HL-60 (cell line): ENCODE results near the gene MAMSTR.

Experiments used
- DNase-seq, 2 experiments: peaks; one replicate each; pipeline ENCODE4 v3.0.0-alpha.2; 2010 to 2020; ENCODE audit warnings: low read depth in 1 of 2, low spot score in 1 of 2
- H3K27ac ChIP-seq: fragments of 250-450 bp; sonication (Bioruptor Pico); replicated peaks from 2 replicates; pipeline ENCODE4 v1.5.1; 2020; ENCODE audit warnings: mild to moderate bottlenecking, moderate library complexity
- H3K27me3 ChIP-seq: fragments of 250-450 bp; sonication (Bioruptor Pico); 2 replicates; pipeline ENCODE4 v1.5.1; 2021; ENCODE audit warnings: mild to moderate bottlenecking, moderate library complexity; ENCODE audit not compliant: insufficient read depth, poor library complexity, severe bottlenecking
- H3K4me3 ChIP-seq: replicated peaks from 2 replicates; pipeline ENCODE4 v1.5.1; 2011; ENCODE audit warnings: mild to moderate bottlenecking, control low read depth, low read length; ENCODE audit not compliant: insufficient read depth
- CTCF ChIP-seq: IDR thresholded peaks from one replicate; pipeline ENCODE4 v1.5.1; 2011; ENCODE audit warnings: low read length, control low read depth, inconsistent platforms; ENCODE audit not compliant: insufficient read depth
- GABPA ChIP-seq: IDR thresholded peaks from 2 replicates; pipeline ENCODE4 v1.6.1; 2012; ENCODE audit warnings: low read depth
- POLR2AphosphoS5 ChIP-seq: IDR thresholded peaks from 2 replicates; pipeline ENCODE4 v1.6.1; 2012; ENCODE audit warnings: low read depth
- SPI1 ChIP-seq: IDR thresholded peaks from 2 replicates; pipeline ENCODE4 v1.6.1; 2012; ENCODE audit warnings: low read depth, mild to moderate bottlenecking, borderline replicate concordance
- TF ChIP-seq, protein P1 (sequence below): IDR thresholded peaks from 2 replicates; pipeline ENCODE4 v1.6.1; 2012; ENCODE audit warnings: low read depth; ENCODE audit not compliant: insufficient replicate concordance

MAMSTR gene

DNA sequence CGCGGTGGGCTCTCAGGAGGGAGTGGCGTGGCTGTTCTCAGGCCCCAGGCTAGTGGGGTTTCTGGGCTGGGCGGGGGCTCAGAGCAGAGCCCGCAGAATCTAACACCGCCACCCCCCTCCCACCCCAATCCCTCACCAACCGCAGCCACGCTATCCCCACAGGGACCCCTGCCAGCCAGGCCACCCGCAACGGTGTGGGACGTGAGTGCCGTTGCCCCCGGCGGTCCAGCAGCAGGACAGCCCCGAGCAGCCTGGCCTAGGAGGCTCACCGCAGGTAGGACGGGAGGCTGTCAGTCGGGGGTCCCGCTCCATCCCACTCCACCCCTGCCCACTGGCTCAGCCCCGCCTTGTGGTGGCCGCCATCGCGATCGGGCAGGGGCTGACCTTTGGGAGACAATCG, 46.5 kb downstream of the MAMSTR start, which contains the start of gene NTN5:
Gene NTN5 (minus strand): TSS at position 24 of the 400 bp plus-strand sequence. CDS start 2,031 bp downstream, outside the sequence.
- Histone ChIP-seq H3K27me3 (no peaks in the 10 kb centered on the region), H3K27ac (no peak within 1 kb of the TSS), H3K4me3 (no peak within 1 kb of the TSS)
- no peak for DNase-seq
- TF ChIP-seq POLR2AphosphoS5 (no peak), GABPA (no peak), CTCF (no peak), SPI1 (no peak)
- TF ChIP-seq, protein P1, sequence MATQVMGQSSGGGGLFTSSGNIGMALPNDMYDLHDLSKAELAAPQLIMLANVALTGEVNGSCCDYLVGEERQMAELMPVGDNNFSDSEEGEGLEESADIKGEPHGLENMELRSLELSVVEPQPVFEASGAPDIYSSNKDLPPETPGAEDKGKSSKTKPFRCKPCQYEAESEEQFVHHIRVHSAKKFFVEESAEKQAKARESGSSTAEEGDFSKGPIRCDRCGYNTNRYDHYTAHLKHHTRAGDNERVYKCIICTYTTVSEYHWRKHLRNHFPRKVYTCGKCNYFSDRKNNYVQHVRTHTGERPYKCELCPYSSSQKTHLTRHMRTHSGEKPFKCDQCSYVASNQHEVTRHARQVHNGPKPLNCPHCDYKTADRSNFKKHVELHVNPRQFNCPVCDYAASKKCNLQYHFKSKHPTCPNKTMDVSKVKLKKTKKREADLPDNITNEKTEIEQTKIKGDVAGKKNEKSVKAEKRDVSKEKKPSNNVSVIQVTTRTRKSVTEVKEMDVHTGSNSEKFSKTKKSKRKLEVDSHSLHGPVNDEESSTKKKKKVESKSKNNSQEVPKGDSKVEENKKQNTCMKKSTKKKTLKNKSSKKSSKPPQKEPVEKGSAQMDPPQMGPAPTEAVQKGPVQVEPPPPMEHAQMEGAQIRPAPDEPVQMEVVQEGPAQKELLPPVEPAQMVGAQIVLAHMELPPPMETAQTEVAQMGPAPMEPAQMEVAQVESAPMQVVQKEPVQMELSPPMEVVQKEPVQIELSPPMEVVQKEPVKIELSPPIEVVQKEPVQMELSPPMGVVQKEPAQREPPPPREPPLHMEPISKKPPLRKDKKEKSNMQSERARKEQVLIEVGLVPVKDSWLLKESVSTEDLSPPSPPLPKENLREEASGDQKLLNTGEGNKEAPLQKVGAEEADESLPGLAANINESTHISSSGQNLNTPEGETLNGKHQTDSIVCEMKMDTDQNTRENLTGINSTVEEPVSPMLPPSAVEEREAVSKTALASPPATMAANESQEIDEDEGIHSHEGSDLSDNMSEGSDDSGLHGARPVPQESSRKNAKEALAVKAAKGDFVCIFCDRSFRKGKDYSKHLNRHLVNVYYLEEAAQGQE, result no peak

DNA sequence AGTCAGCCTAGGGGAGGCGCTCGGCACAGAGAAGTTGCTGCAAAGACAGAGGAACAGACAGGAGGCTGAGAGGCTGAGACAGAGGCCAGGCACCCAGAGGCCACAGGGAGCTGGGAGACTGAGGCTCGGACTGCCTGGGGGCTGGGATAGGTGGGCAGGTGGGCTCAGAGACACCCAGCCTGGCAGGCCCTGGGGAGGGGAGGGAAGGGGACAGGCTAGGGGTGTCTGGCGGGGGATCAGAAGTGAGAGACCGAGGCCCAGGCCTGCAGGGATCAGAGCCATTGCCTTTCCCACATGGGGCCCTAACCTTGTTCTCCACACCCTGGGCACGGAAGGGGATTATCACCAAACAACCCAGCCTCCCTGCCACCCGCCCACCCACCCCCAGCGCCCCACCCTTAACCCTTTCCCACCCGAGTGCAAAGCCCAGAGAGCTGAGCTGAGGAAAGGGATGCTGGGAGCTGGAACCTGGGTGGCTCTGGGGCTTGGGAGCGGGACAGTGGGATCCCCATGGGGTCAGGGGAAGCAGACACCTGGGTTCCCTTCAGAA, 48.0 kb downstream of the MAMSTR start:
- H3K4me3 ChIP-seq, result no peak overlapping the region
- H3K27ac ChIP-seq, result no peak overlapping the region
- no peaks in the 10 kb centered on the region for H3K27me3 ChIP-seq
- no peak for TF ChIP-seq SPI1
- no peak for TF ChIP-seq CTCF
- TF ChIP-seq POLR2AphosphoS5, result no peak
- TF ChIP-seq, protein P1, result no peak
- TF ChIP-seq GABPA, result no peak
- DNase-seq, result no peak

DNA sequence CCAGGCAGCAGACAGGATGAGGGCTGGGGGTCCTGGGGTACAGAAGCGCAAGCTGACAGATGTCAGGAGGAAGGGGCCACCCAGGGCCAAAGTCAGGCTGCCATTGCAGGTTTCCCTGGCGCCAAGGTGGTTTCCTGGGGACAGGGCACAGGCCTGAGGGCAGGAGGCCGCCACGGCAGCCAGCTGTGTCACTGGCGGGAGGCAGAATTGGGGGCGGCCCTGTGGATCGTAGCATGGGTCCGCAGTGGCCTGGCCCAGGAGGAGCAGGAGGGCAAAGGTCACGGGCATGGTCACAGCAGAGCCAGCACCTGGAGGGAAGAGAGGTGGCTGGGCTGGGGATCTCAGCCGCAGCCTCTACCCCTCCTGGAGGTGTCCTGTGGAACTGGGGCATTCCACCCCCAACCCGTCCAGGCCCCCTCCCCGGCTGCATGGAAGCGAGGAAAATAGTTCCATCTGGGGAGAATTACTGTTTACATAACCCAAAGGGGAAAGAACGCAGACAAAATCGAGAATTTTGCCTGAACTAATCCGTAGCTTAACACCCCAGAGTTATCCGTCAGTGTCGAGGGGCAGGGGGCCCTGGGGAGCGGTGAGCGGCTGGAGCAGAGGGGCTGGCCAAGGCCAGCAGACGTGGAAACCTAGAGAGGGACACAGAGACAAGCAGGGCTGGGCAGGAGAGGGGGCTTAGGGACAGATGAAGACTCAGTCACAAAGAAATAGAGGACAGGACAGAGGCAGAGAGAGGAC, 48.7 kb downstream of the MAMSTR start:
- Histone ChIP-seq H3K4me3 (no peak overlapping the region), H3K27ac (no peak overlapping the region), H3K27me3 (no peaks in the 10 kb centered on the region)
- TF ChIP-seq POLR2AphosphoS5 (no peak), SPI1 (no peak), GABPA (no peak), CTCF (no peak)
- TF ChIP-seq, protein P1, result no peak
- no peak for DNase-seq
